K562 (cell line): Measurements from ENCODE around the gene VANGL1. TPM values are rescaled to one million over a fixed set of nuclear protein-coding genes. Genes with fewer than 3 reads are reported as not detected.

Experiments
- ATAC-seq: fragments of 200-7000 bp; cut with Tn5 transposase; 3 replicates; pipeline ENCODE4 v1.9.1; 2020; ENCODE audit warnings: moderate library complexity
- Bru-seq: library from RNA; stranded (reverse); fragments of 400-500 nt; gene quantifications from one replicate; lab custom pipeline; 2021; lab: Mats Ljungman, UMichigan
- BruChase-seq, 2 experiments: library from RNA; stranded (reverse); fragments of 400-500 nt; gene quantifications; one replicate each; lab custom pipeline; 2021; lab: Mats Ljungman, UMichigan
- BruUV-seq: library from RNA; stranded (reverse); fragments of 400-500 nt; replicated peaks from 2 replicates; lab custom pipeline; 2021; lab: Mats Ljungman, UMichigan
- CTCF ChIA-PET: fragments of 300-600 bp; formaldehyde crosslinking; extraction: SDS; loops from one replicate; lab custom pipeline; 2021; ENCODE audit warnings: low intra/inter-chr PET ratio; lab: Yijun Ruan, JAX
- POLR2A ChIA-PET: fragments of 300-600, 350-650 bp; sonication (Branson Sonifier 250); formaldehyde crosslinking; extraction: SDS; loops from one replicate; lab custom pipeline; 2021; ENCODE audit warnings: antibody characterized with exemption, inconsistent platforms; lab: Yijun Ruan, JAX
- DNase-seq, 4 experiments: peaks; one replicate each; pipeline versions ENCODE4 v3.0.0 to v3.0.0-alpha.2; 2011 to 2018; ENCODE audit warnings: low spot score in 3 of 4, mixed read lengths in 3 of 4; ENCODE audit errors: extremely low read depth in 1 of 4
- FAIRE-seq: peaks from 2 replicates; lab custom pipeline; 2011; peaks lifted over from hg19 to GRCh38; lab: Jason Lieb, UNC
- H2AFZ ChIP-seq: 2 replicates; pipeline ENCODE4 v1.6.0; 2011; ENCODE audit warnings: low read depth, low read length, control low read depth, inconsistent platforms
- H3K27ac ChIP-seq: fragments of 200-600 bp; 3 replicates; pipeline ENCODE4 v1.8.0; 2011; ENCODE audit warnings: low read depth, mild to moderate bottlenecking, control low read depth, inconsistent platforms, low read length, moderate library complexity, mixed read lengths; ENCODE audit errors: extremely low read depth
- H3K27me3 ChIP-seq, 2 experiments: fragments of 300-600 bp in 1 of 2; 2 replicates in 1 of 2; 3 replicates in 1 of 2; pipeline versions ENCODE4 v1.6.0 to v1.8.0; 2011; ENCODE audit warnings: inconsistent platforms in 2 of 2, low read length in 2 of 2, mild to moderate bottlenecking in 1 of 2, mixed read lengths in 1 of 2, moderate library complexity in 1 of 2; ENCODE audit not compliant: control insufficient read depth in 2 of 2, insufficient read depth in 2 of 2
- H3K36me3 ChIP-seq: fragments of 300-600 bp; 3 replicates; pipeline ENCODE4 v1.8.0; 2011; ENCODE audit warnings: mild to moderate bottlenecking, low read length, inconsistent platforms; ENCODE audit not compliant: control insufficient read depth, insufficient read depth
- H3K4me1 ChIP-seq, 2 experiments: fragments of 200-600 bp in 1 of 2; replicated peaks in 1 of 2; 2 replicates in 1 of 2; 3 replicates in 1 of 2; pipeline versions ENCODE4 v1.5.1 to v1.8.0; 2011; ENCODE audit warnings: inconsistent platforms in 2 of 2, low read length in 2 of 2, mild to moderate bottlenecking in 1 of 2, mixed read lengths in 1 of 2, moderate library complexity in 1 of 2; ENCODE audit not compliant: control insufficient read depth in 2 of 2, insufficient read depth in 2 of 2
- H3K4me2 ChIP-seq: 2 replicates; pipeline ENCODE4 v1.6.1; 2011; ENCODE audit warnings: low read length, control low read depth, inconsistent platforms, mixed read lengths; ENCODE audit not compliant: insufficient read depth
- H3K4me3 ChIP-seq: fragments of 200-600 bp; sonication (generic), shearing (Covaris generic); 2 replicates; pipeline ENCODE4 v1.5.1; 2016; ENCODE audit warnings: control low read depth, inconsistent platforms
- H3K79me2 ChIP-seq: fragments of 200-600 bp; 3 replicates; pipeline ENCODE4 v1.8.0; 2011; ENCODE audit warnings: low read length, inconsistent platforms; ENCODE audit not compliant: control insufficient read depth, insufficient read depth
- H3K9ac ChIP-seq, 2 experiments: 2 replicates each; pipeline versions ENCODE4 v1.6.0 to v1.6.1; 2011; ENCODE audit warnings: low read depth in 2 of 2, low read length in 2 of 2, control low read depth in 1 of 2, inconsistent platforms in 1 of 2, mild to moderate bottlenecking in 1 of 2, mixed read lengths in 1 of 2; ENCODE audit not compliant: insufficient read depth in 1 of 2
- H3K9me1 ChIP-seq: one replicate; pipeline ENCODE4 v1.6.0; 2011; ENCODE audit warnings: inconsistent platforms, mild to moderate bottlenecking, low read length, moderate library complexity; ENCODE audit not compliant: control insufficient read depth, insufficient read depth
- H3K9me3 ChIP-seq: replicated peaks from 2 replicates; pipeline ENCODE4 v1.5.1; 2011; ENCODE audit warnings: low read depth, low read length, inconsistent platforms; ENCODE audit not compliant: control insufficient read depth, insufficient read depth
- H4K20me1 ChIP-seq: replicated peaks from 2 replicates; pipeline ENCODE4 v1.6.1; 2011; ENCODE audit warnings: low read length, inconsistent platforms, mixed read lengths; ENCODE audit not compliant: control insufficient read depth, insufficient read depth
- AFF4 ChIP-seq: sonication (generic); formaldehyde crosslinking; IDR thresholded peaks from 2 replicates; pipeline ENCODE4 v1.8.0; 2023; ENCODE audit warnings: mild to moderate bottlenecking, missing genetic modification reagents
- ETV1 ChIP-seq: fragments of 450-650 bp; conservative IDR thresholded peaks from 2 replicates; pipeline ENCODE4 v1.6.1; 2016; ENCODE audit warnings: missing genetic modification characterization, control low read depth, low read depth, missing compliant biosample characterization
- GABPA ChIP-seq: fragments of 200-800 bp; sonication (Bioruptor generic); conservative IDR thresholded peaks from 2 replicates; pipeline ENCODE4 v1.6.1; 2016; ENCODE audit warnings: low read depth, missing genetic modification characterization, missing compliant biosample characterization
- HMGN3 ChIP-seq: IDR thresholded peaks from 2 replicates; pipeline ENCODE4 v1.6.1; 2011; ENCODE audit warnings: borderline replicate concordance, low read depth, mild to moderate bottlenecking, mixed read lengths, low read length; ENCODE audit not compliant: insufficient read length; ENCODE audit errors: extremely low read depth
- ID3 ChIP-seq, 2 experiments: fragments of 250-450 bp in 1 of 2; fragments of 450-650 bp in 1 of 2; sonication (Bioruptor Pico) in 1 of 2; IDR thresholded peaks; 2 replicates each; pipeline versions ENCODE4 v1.6.1 to v1.8.0; 2016 to 2021; ENCODE audit warnings: mild to moderate bottlenecking in 2 of 2, moderate library complexity in 2 of 2, missing compliant biosample characterization in 1 of 2, missing genetic modification characterization in 1 of 2
- PCBP1 ChIP-seq: fragments of 200-400 bp; formaldehyde crosslinking; IDR thresholded peaks from 2 replicates; pipeline ENCODE4 v1.6.1; 2018; ENCODE audit warnings: mild to moderate bottlenecking, low read depth, low read length; ENCODE audit not compliant: poor library complexity, severe bottlenecking
- PHB ChIP-seq: fragments of 250-450 bp; sonication (Bioruptor Pico); IDR thresholded peaks from 2 replicates; pipeline ENCODE4 v1.5.0; 2021
- PKNOX1 ChIP-seq: fragments of 450-650 bp; IDR thresholded peaks from 2 replicates; pipeline ENCODE4 v1.6.1; 2016
- POLR2AphosphoS2 ChIP-seq: IDR thresholded peaks from 2 replicates; pipeline ENCODE4 v1.6.1; 2012; ENCODE audit warnings: low read length, improper control_type of control experiment
- SIN3B ChIP-seq: fragments of 450-650 bp; IDR thresholded peaks from 2 replicates; pipeline ENCODE4 v1.6.1; 2017; ENCODE audit warnings: low read depth, mild to moderate bottlenecking, moderate library complexity
- ZNF354B ChIP-seq: fragments of 250-450 bp; sonication (Bioruptor Pico); IDR thresholded peaks from 2 replicates; pipeline ENCODE4 v1.4.0; 2020
- WGBS: fragments of 100-300 bp; shearing (Covaris generic); methylation state at CpG from one replicate; pipeline ENCODE4 v1.1.6; 2016; ENCODE audit warnings: low coverage, mixed read lengths; ENCODE audit not compliant: insufficient coverage; ENCODE audit errors: missing lambda C conversion rate; 5-methylcytosine and 5-hydroxymethylcytosine counted together
- in situ Hi-C: fragments of 300-500 bp; cut with MboI; formaldehyde crosslinking; loops from 4 replicates; pipeline ENCODE4 v1.15.0; 2018; ENCODE audit warnings: inconsistent platforms, mixed read lengths
- intact Hi-C: fragments of 100-400 bp; cut with micrococcal nuclease; formaldehyde crosslinking; loops from 2 replicates; pipeline ENCODE4 v1.14.2; 2022
- long read RNA-seq, 3 experiments: library from polyadenylated mRNA in 2 of 3; library from RNA in 1 of 3; unstranded in 2 of 3; stranded (forward) in 1 of 3; transcript quantifications; one replicate each; pipeline ENCODE4 v2.0.0, GENCODE V29; 2019 to 2022
- polyA minus RNA-seq, 3 experiments: library from RNA; depleted of rRNA, polyadenylated mRNA; stranded (reverse); fragments of >200 nt; gene quantifications; 2 replicates each; pipeline ENCODE4 v1.2.3, GENCODE V29; 2011
- polyA plus RNA-seq, 8 experiments: library from polyadenylated mRNA; depleted of rRNA in 4 of 8; stranded (reverse) in 5 of 8; unstranded in 3 of 8; fragments of >200 nt; fragmentation: Nextera tagmentation in 2 of 8; fragmentation: Illumina TruSeq in 1 of 8; extraction: Ambion mirVana in 2 of 8; extraction: Trizol in 1 of 8; gene quantifications; 2 replicates each; pipeline versions ENCODE4 v1.2.1 to v1.2.3, GENCODE V29; 2011 to 2014; ENCODE audit warnings: inconsistent platforms in 1 of 8, missing spikeins in 1 of 8
- total RNA-seq, 7 experiments: library from RNA; depleted of rRNA in 6 of 7; stranded (reverse); fragments of >200 nt in 6 of 7; fragmentation: Illumina TruSeq in 2 of 7; extraction: Trizol in 2 of 7; gene quantifications; 2 replicates each; pipeline versions ENCODE4 v1.2.1 to v1.2.3, GENCODE V29; 2011 to 2021; ENCODE audit warnings: low replicate concordance in 1 of 7

VANGL1 gene
- total RNA-seq (2011; cell fraction: chromatin; rRNA removed; ENCODE audit: low replicate concordance) = 20.7 and 22.7 TPM in 2 replicates
- 13.6 and 15.0 TPM in 2 replicates for total RNA-seq (2011; cell fraction: nucleolus; rRNA removed)
- 17.8 and 20.5 TPM in 2 replicates for total RNA-seq (2011; cell fraction: nucleoplasm; rRNA removed)
- 5.9 and 9.2 TPM in 2 replicates for total RNA-seq (2014; rRNA removed)
- 9.3 and 10.4 TPM in 2 replicates for total RNA-seq (2014; rRNA removed; fragmentation: Illumina TruSeq; extraction: Trizol)
- total RNA-seq (2015; rRNA removed; fragmentation: Illumina TruSeq; extraction: Trizol) = 9.4 and 10.3 TPM in 2 replicates
- 12.7 and 12.9 TPM in 2 replicates for total RNA-seq (2021)
- polyA plus RNA-seq (2011; rRNA removed) = 8.6 and 9.6 TPM in 2 replicates
- 10.2 and 10.6 TPM in 2 replicates for polyA plus RNA-seq (2011; cell fraction: cytosol; rRNA removed)
- 8.4 and 10.9 TPM in 2 replicates for polyA plus RNA-seq (2011; cell fraction: nucleus; rRNA removed)
- polyA plus RNA-seq (2012) = 8.2 and 9.1 TPM in 2 replicates
- polyA plus RNA-seq (2014; fragmentation: Illumina TruSeq; extraction: Trizol) = 11.1 and 12.8 TPM in 2 replicates
- 1 to 10 TPM in 1 of 2 experiments, under 1 TPM in 1; 0.90 to 1.2 TPM for polyA plus RNA-seq (2014; fragmentation: Nextera tagmentation; extraction: Ambion mirVana)
- 6.0 and 10.2 TPM in 2 replicates for polyA plus RNA-seq (2014; rRNA removed)
- polyA minus RNA-seq (2011; rRNA and poly(A)+ RNA removed) = 10.1 and 10.6 TPM in 2 replicates
- 4.4 and 7.1 TPM in 2 replicates for polyA minus RNA-seq (2011; cell fraction: cytosol; rRNA and poly(A)+ RNA removed)
- 4.0 and 9.1 TPM in 2 replicates for polyA minus RNA-seq (2011; cell fraction: nucleus; rRNA and poly(A)+ RNA removed)
- percentile 82 among the genes with signal in this experiment for Bru-seq, nascent RNA
- percentile 74 among the genes with signal in this experiment for BruChase-seq, experiment 1, labeled RNA remaining after a 2-hour chase
- percentile 72 among the genes with signal in this experiment for BruChase-seq, experiment 2, labeled RNA remaining after a 6-hour chase
- long read RNA-seq, experiment 1, full-length matches to known transcripts = 27 of 62 reads
- long read RNA-seq, experiment 1, partial matches to known transcripts = 18 of 62 reads
- long read RNA-seq, experiment 1, other reads (novel, unspliced or antisense) = 17 of 62 reads
- long read RNA-seq, experiment 2, full-length matches to known transcripts = 5 of 19 reads
- long read RNA-seq, experiment 2, partial matches to known transcripts = 3 of 19 reads
- long read RNA-seq, experiment 2, other reads (novel, unspliced or antisense) = 11 of 19 reads
- long read RNA-seq, experiment 3, full-length matches to known transcripts = 9 of 16 reads
- long read RNA-seq, experiment 3, partial matches to known transcripts = 7 of 16 reads
- long read RNA-seq, experiment 3, other reads (novel, unspliced or antisense) = 0 of 16 reads

GRCh38 chr1:115641762-115642167 lies at the start of gene VANGL1:
Gene VANGL1, plus strand, starts transcription at chr1:115641970. Its CDS starts 9,444 bp downstream, at chr1:115651414.
- CTCF ChIA-PET = no interaction called here
- Histone ChIP-seq H3K4me2 (peak within 1 kb of the TSS; percentile 95), H3K27ac (peak within 1 kb of the TSS; percentile 81), H3K4me1 (peaks cover 20 to 31% of the 10 kb centered on the region in 2 experiments), H3K27me3 (no peaks in the 10 kb centered on the region), H3K4me3 (peak within 1 kb of the TSS; percentile 95), H3K9me3 (no peaks in the 10 kb centered on the region; the same call in 1 of the 2 replicates), H3K36me3 (peaks cover 7% of the 10 kb centered on the region; the same call in 2 of the 3 replicates), H3K9ac (peak within 1 kb of the TSS; percentile 70 to 95), H2AFZ (peak within 1 kb of the TSS; percentile 99), H3K9me1 (no peaks in the 10 kb centered on the region), H3K79me2 (peaks cover 49% of the 10 kb centered on the region), H4K20me1 (no peaks in the 10 kb centered on the region)
- in situ Hi-C loops (no loop called here), intact Hi-C loops (loop anchor here (5.0 kb wide), 1 partner anchor 36 kb away; no protein-coding TSS in a partner anchor)
- no TSS peak for BruUV-seq
- WGBS = under 1% methylated on average over 26 of the region's 61 CpGs
- FAIRE-seq = no peak
- POLR2A ChIA-PET = interaction anchor here (1.0 to 2.3 kb wide), 2 partner anchors 8 to 12 kb away, joined by 3 to 8 read pairs; no protein-coding TSS in a partner anchor
- peak; percentile 87 for ATAC-seq
- peak; percentile 87 to 96 (median 92) for DNase-seq
- TF ChIP-seq PCBP1 (no peak), GABPA (tag) (peak; percentile 88), POLR2AphosphoS2 (no peak), ETV1 (tag) (no peak), PKNOX1 (no peak), SIN3B (peak; percentile 57; the same call in 1 of the 2 replicates), ID3 (CRISPR knock-in tag; IDR thresholded peaks at IDR 0.05) (no peak), ID3 (tag; IDR thresholded peaks at IDR 0.05) (no peak), HMGN3 (peak; percentile 46), AFF4 (CRISPR knock-in tag) (no peak), PHB (CRISPR knock-in tag) (no peak), ZNF354B (CRISPR knock-in tag) (no peak)
